NCI-H1048 (cell line): Measurements from ENCODE around the gene PCDHGB6.
"Not testable (repeated sequence)": the region's sequence is repeated elsewhere in the genome, so short reads cannot be mapped to it uniquely, and the experiment has no call there.

Experiments used
- DNase-seq: peaks from one replicate; lab custom pipeline; 2025; lab: John Stamatoyannopoulos, UW

Gene PCDHGB6

GRCh38 chr5:141407790-141408505 lies at the start of gene PCDHGB6:
Gene PCDHGB6 (plus strand): TSS chr5:141408021. CDS start chr5:141408203, 182 bp downstream.
- not testable (repeated sequence) for DNase-seq

GRCh38 chr5:141359790-141360426 lies 47.9 kb upstream of the PCDHGB6 start, which contains the start of gene PCDHGB2:
Gene PCDHGB2 (plus strand): TSS chr5:141359994. CDS start chr5:141360136, 142 bp downstream.
- no peak for DNase-seq

- DNase-seq = no peak
These were observed 47.1 kb upstream of the PCDHGB6 start for GRCh38 chr5:141360685-141361084.

- no peak for DNase-seq
These were observed 45.1 kb upstream of the PCDHGB6 start for GRCh38 chr5:141362719-141363118.

- no peak for DNase-seq
These were observed 43.7 kb upstream of the PCDHGB6 start, which contains the start of gene PCDHGA5 for GRCh38 chr5:141363952-141364660. Gene PCDHGA5 (plus strand): TSS chr5:141364162. CDS start chr5:141364331, 169 bp downstream.

GRCh38 chr5:141366016-141366896 lies 41.6 kb upstream of the PCDHGB6 start:
- DNase-seq = no peak

GRCh38 chr5:141369994-141370848 lies 37.6 kb upstream of the PCDHGB6 start, which contains the start of gene PCDHGB3:
Gene PCDHGB3 (plus strand): TSS chr5:141370242. CDS start chr5:141370395, 153 bp downstream.
- no peak for DNase-seq

GRCh38 chr5:141371572-141372475 lies 36.0 kb upstream of the PCDHGB6 start:
- no peak for DNase-seq

GRCh38 chr5:141373673-141374317 lies 34.0 kb upstream of the PCDHGB6 start, which contains the start of gene PCDHGA6:
Gene PCDHGA6 (plus strand): TSS chr5:141373891. CDS start chr5:141374084, 193 bp downstream.
- no peak for DNase-seq

- DNase-seq = no peak
These were observed 33.2 kb upstream of the PCDHGB6 start for GRCh38 chr5:141374627-141375026.

- DNase-seq = not testable (repeated sequence)
These were observed 32.2 kb upstream of the PCDHGB6 start for GRCh38 chr5:141375444-141376155.

- no peak for DNase-seq
These were observed 25.1 kb upstream of the PCDHGB6 start, which contains the start of gene PCDHGA7 for GRCh38 chr5:141382469-141383294. Gene PCDHGA7 (plus strand): TSS chr5:141382742. CDS start chr5:141382900, 158 bp downstream.

- no peak for DNase-seq
These were observed 24.5 kb upstream of the PCDHGB6 start for GRCh38 chr5:141383345-141383744.

- no peak for DNase-seq
These were observed 23.2 kb upstream of the PCDHGB6 start for GRCh38 chr5:141384471-141385267.

GRCh38 chr5:141387557-141388311 lies 20.1 kb upstream of the PCDHGB6 start, which contains the start of gene PCDHGB4:
Gene PCDHGB4 (plus strand): TSS chr5:141387698. CDS start chr5:141387885, 187 bp downstream.
- DNase-seq = not testable (repeated sequence)
